ENCODE data around the gene UNC79.

The UNC79 gene

DNA sequence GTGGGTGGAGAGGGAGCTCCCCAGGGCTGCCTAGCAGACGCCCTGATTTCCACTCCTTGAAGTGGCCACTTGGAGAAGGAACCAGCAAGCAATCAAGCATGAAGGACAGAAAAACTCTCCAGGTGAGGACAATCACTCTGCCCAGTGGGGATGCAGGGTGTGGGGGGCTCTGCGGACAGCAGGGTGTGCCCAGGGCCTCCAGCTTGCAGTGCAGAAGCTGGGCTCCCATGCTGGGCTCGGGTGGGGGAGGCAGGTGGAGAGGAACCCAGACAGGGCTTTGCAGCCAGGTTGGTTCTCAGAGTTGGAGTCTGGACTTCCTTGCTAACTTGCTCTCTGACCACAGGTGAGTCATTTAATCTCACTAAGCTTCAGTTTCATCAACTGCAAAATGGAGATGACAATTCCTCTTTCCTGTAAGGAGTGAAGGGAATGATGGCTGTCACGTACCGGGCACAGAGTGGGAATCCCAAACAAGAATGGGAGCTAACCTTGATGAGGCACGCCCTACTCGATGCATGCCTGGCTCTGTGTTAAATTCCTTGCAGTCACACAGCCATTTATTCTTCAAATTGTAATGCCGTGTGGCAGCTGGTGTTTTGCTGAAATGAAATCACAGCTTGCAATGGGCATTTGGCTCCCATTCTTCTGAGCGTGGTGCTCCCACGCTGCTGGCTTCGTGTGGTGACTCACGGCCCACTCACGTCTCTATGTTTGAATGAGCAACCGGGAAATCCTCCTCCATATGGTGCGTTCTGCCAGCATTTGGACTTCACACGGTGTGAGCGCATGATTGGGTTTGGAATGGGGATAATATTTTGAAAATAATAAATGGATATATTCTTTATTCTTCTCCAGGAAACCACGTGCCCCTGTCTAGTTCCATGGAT, 282.3 kb downstream of the UNC79 start:
- DNase-seq (ENCODE audit: extremely low read depth, low read depth), result no peak
- TF ChIP-seq, protein P1, sequence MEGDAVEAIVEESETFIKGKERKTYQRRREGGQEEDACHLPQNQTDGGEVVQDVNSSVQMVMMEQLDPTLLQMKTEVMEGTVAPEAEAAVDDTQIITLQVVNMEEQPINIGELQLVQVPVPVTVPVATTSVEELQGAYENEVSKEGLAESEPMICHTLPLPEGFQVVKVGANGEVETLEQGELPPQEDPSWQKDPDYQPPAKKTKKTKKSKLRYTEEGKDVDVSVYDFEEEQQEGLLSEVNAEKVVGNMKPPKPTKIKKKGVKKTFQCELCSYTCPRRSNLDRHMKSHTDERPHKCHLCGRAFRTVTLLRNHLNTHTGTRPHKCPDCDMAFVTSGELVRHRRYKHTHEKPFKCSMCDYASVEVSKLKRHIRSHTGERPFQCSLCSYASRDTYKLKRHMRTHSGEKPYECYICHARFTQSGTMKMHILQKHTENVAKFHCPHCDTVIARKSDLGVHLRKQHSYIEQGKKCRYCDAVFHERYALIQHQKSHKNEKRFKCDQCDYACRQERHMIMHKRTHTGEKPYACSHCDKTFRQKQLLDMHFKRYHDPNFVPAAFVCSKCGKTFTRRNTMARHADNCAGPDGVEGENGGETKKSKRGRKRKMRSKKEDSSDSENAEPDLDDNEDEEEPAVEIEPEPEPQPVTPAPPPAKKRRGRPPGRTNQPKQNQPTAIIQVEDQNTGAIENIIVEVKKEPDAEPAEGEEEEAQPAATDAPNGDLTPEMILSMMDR (IDR thresholded peaks at IDR 0.05; ENCODE audit: low read depth, low read length, missing control alignments), result no peak
- H3K4me3 ChIP-seq (replicated peaks; ENCODE audit: low read depth, low read length), result no peak overlapping the region

DNA sequence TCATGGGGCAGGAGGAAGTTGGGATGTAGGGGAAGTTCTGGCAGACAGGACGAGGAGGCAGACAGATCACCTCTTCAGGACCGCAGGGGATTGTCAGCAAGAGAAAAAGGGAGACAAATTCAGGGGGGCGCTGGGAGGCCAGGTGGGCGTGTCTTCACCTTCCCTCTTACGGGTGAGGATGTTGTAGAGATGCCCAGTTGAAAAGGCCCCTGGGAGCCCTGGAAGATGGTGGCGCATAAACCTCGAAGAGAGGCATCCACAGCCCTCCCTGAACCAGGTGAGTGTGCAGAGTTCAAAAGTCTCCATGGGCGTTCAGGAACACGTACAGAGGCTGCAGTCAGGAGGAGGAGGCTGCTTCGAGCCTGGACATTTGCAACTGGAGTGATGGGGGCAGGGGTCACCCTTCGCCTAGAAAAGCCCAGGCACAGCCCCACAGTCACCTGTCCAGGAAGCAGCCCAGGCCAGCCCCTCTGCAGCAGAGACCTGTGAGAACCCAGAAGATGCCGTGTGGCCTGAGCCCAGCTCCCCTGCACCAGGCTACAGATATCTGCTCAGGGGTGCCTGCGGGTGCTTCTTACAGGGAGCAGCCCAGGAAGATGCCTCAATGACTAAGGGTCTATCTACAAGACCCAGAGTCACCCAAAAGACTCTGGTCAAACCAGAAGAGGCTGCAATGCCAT, 283.1 kb downstream of the UNC79 start:
- H3K4me3 ChIP-seq (replicated peaks; ENCODE audit: low read depth, low read length), result no peak overlapping the region
- no peak for DNase-seq (ENCODE audit: extremely low read depth, low read depth)
- TF ChIP-seq, protein P1 (IDR thresholded peaks at IDR 0.05; ENCODE audit: low read depth, low read length, missing control alignments), result no peak

DNA sequence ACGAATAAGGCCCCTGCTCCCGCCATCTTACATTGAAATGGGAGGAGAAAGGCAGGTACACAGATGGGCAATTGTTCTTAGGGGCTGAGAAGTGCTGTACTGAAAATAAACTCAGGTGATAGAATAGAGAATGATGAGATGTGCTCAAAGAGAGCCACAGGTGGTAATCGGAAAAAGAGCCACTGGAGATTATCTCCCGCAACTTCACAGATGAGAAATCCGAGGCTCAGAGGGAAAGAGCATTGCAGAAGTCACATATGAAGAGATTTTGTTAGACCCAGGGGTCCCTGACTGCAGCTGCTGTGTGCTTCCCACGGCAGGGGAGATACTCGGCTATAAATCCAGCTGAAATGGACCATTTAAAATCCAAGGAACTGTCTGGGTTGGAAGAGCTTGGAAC, 283.9 kb downstream of the UNC79 start:
- H3K4me3 ChIP-seq (replicated peaks; ENCODE audit: low read depth, low read length), result no peak overlapping the region
- DNase-seq (ENCODE audit: extremely low read depth, low read depth), result no peak

DNA sequence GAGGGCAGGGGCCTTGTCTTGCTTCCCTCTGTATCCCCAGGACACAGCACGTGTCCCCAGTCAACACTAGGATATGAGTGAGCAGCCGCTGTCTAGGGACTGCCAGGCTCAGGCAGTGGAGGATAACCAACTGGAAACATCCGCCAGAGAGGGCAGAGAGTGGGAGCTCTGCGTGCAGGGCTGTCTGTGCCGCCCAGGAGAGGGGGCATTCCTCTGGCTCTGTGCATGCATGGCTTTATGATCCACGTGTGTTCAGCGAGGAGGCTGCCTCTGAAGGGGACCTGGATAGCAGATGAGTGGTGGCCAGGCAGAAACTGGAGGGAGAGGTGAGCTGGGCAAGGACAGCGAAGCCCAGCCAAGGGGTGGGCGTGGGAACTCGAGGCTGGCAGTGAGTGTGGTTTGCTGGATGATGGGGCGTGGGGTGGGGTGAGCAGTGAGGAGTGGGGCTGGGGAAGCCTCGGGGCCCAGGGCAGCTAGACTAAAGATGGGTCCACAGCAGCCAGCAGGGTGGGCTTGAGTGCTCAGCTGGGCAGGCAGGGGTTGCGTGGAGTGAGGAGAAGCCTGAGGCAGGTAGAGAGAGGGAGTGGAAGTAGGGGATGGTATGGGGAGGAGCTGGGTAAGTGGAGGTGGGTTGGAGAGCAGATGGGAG, 284.7 kb downstream of the UNC79 start:
- H3K4me3 ChIP-seq (replicated peaks; ENCODE audit: low read depth, low read length), result no peak overlapping the region
- TF ChIP-seq, protein P1 (IDR thresholded peaks at IDR 0.05; ENCODE audit: low read depth, low read length, missing control alignments), result no peak
- DNase-seq (ENCODE audit: extremely low read depth, low read depth), result no peak

More for the DNA sequence above, 283.9 kb downstream of the UNC79 start:
- TF ChIP-seq, protein P1 (IDR thresholded peaks at IDR 0.05; ENCODE audit: low read depth, low read length, missing control alignments), result no peak

DNA sequence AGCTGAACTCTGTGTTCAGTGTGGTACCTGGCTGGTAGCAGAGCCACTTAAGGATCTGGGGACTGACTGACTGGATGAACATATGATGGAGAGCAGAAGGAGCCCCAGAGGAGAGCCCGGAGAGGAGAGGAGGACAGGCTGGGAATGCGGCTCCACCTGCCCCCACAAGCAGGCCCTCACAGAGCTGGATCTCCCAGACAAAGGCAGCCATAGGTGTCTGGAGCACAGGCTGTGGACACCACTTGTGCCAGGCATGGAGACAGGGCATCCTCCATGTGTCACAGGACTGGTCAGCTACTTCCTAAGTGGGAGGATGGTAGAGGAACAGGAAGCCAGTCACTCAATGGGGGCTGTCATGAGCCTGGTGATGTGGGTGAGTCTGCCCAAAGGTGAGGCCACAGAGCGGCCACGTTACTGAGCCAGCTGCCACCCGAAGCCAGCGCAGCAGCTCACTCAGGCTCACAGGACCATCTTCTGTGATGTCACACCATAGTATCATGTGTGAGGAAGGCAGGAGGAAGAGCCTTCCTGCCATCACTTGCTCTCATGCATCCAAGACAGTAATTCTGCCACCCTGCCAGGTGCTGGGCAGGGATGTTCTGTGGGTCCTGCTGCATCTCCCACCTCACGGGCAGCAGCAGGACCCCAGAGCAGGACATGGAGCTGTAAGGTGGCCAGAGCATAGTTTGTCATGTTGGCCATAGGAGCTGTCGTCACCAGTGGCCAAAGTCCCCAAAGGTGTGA, 285.4 kb downstream of the UNC79 start:
- no peak for DNase-seq (ENCODE audit: extremely low read depth, low read depth)
- no peak overlapping the region for H3K4me3 ChIP-seq (replicated peaks; ENCODE audit: low read depth, low read length)
- TF ChIP-seq, protein P1 (IDR thresholded peaks at IDR 0.05; ENCODE audit: low read depth, low read length, missing control alignments), result no peak
